GM19468 (cell line): Measurements from ENCODE around the gene ALG12.

ENCODE experiments used
- ATAC-seq: cut with Tn5 transposase; IDR thresholded peaks from one replicate; pipeline ENCODE4 v1.9.1; 2021; ENCODE audit warnings: mild to moderate bottlenecking, moderate library complexity, moderate number of reproducible peaks; ENCODE audit not compliant: unreplicated experiment; ENCODE audit errors: extremely low read depth

ALG12 gene

GRCh38 chr22:49933236-49934159 is 15.3 kb upstream of the ALG12 start:
- ATAC-seq: no peak

DNA sequence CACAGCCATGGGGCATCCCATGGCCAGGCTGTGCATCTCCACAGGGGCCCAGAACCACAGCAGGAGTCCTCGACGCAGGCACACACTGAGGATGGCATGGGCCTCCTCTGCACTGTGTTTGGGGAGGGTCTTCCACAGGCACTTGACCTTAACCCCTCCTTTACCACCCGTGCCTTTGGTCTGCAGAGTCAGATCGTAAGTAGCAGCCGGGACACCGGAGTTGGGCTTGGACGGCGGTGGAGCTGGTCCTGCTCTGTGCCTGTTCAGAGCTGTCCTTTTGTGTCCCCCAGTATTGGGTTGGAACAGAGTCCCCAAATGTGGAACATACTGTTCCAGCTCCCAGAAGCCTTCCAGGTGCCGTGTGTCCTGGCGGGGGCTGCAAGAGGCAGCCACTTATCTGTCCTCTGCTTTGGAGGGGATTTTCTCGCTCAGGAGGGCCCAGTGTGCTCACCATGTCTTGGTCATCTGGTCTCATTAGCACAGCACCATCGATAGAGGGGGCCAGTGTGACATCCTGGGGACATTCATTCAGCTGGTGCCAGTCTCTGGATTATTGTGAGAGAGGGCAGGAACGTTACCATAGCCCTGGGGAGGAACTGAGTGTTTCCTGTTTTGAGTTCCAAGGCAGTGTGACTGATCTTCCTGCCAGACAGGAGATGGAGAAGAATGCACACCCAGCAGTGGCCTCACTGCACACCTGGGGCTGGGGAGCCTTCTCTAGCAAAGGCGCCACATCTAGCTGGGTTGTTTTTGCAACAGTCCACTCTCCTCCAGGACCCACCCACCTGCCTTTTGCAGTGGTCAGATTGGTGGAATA is 12.6 kb upstream of the ALG12 start:
- no peak for ATAC-seq

- ATAC-seq: no peak
Measured at GRCh38 chr22:49929994-49930575, 11.8 kb upstream of the ALG12 start.

GRCh38 chr22:49929211-49929979 is 11.2 kb upstream of the ALG12 start:
- no peak for ATAC-seq

GRCh38 chr22:49928555-49929210 is 10.4 kb upstream of the ALG12 start:
- ATAC-seq: no peak

DNA sequence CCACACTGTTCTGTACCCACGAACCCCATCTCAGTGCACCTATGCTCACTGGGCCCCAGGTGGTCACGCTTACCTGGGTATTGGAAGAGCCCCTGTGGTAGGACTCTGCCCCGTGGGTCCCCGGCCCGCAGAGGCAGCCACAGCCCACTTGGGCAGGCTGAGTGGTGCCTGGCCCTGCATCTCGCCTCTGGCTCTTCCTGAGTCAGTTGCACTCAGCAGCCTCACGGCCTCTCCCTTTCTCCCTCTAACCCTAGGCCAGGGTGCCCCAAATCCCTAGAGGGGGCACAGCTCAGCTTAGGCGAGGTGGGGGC is 9.9 kb upstream of the ALG12 start:
- no peak for ATAC-seq

DNA sequence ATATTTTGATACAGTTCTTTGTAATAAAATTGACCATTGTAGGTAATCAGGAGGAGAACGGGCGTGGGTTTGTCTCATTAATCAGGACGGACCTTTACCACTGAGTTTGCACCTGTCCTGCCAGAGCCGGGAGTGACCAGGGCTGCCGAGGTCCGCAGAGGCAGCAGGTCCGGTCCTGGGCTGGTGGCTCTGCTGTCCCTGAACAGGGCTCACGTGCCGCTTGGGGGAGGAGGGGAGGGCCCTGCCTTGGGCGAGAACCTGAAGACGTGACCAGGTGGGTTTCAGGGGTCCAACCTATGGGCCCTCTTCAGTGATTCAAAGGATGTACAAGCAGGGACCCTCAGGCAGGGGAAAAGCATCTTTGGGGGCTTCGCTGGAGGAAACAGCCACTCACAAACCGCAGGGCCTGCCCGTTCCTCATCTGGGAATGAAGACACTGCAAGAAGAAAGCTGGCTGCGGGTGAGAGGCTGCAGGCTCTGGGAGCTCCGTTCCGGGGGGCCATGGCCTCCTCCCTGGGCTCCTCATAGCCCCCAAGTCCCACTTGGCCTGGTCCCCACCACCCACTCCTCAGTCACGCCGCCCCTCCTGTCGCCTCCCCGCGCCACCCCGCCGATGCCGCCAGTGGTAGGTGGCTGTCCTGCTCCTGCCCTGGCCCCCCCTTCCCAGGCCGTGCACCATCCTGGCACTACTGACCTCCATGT is 9.4 kb upstream of the ALG12 start:
- no peak for ATAC-seq

GRCh38 chr22:49926916-49927315 is 8.7 kb upstream of the ALG12 start:
- ATAC-seq: no peak

DNA sequence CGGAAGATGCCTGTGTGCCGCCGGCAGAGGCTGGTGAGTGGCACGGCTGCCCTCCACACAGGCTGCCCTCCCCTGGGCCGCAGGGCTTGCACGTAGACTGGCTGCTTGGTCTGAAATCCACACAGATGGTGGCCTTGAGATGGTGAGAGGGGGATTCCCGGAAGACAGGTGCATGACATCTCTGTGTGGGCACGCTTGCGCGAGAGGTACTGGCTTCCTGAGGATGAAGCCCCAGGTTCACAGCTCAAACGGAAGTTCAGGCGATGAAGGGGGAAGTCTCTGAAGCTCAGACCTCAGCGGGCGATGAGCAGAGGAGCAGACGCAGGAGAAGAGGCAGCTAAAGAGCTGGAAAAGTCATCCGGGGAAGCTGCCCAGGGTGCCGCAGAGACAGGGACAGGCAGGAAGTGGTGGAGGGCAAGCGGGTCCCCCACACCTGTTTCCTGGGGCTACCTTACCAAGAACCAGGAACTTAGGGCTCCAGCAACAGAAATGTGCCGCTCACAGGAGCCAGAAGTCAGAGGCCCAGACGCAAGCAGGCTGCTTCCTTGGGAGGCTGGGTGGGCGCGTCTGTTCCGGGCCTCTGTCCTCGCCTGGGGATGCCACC is 7.4 kb upstream of the ALG12 start:
- no peak for ATAC-seq

GRCh38 chr22:49924113-49924833 is 6.0 kb upstream of the ALG12 start:
- no peak for ATAC-seq

GRCh38 chr22:49923445-49923844 is 5.2 kb upstream of the ALG12 start:
- ATAC-seq: no peak

- ATAC-seq: no peak
Measured at GRCh38 chr22:49922926-49923325, 4.7 kb upstream of the ALG12 start.

GRCh38 chr22:49922484-49922883 is 4.2 kb upstream of the ALG12 start:
- ATAC-seq: no peak

- no peak for ATAC-seq
Measured at GRCh38 chr22:49921508-49922278, 3.5 kb upstream of the ALG12 start.

GRCh38 chr22:49920859-49921258 is 2.6 kb upstream of the ALG12 start:
- no peak for ATAC-seq

- ATAC-seq: no peak
Measured at GRCh38 chr22:49918911-49919881, 958 bp upstream of the ALG12 start.
